ENCODE results near the gene SLIT3. TPM values are rescaled to one million over a fixed set of nuclear protein-coding genes. Genes with fewer than 3 reads are reported as not detected.

SLIT3 gene
- total RNA-seq, 1 experiment from 2014 or later = 0.44 TPM

DNA sequence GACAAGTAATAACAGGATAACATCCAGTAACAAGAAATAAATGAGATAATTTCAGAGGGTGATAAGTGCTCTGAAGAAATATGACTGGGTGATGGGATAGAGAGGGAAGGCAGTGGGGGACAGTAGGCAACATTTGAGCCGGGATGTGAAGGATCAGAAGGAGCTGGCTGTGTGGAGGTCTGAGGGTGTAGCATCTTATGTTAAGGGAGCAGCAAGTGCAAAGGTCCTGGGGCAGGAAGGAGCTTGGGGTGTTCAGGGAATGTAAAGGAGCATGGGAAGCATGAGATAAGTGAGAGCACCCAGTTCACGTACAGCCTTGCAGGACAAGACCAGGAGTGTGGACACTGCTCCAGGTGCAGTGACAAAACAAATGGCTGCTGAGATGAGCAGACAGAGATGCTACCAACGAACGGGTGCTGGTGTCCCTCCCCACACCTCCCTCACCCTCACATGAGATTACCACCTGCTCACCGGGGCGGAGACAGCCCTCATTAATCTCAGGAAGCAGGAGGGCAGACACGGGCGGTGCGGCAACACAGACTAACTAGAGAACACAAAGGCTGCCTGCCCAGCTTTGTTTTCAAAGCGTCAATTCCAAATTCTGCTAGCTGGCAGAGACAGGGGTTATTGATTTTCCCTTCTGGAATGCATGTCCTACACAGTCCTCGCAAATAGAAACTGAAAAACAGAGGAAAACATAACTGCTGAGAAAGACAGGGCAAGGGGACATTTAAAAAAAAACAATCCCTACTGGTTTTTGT is 423.6 kb downstream of the SLIT3 start:
- H4K20me1 ChIP-seq (ENCODE audit: low read length) = no peaks in the 10 kb centered on the region
- POLR2A ChIA-PET (ENCODE audit: unreplicated experiment) = no interaction called here
- no peaks in the 10 kb centered on the region for H3K4me1 ChIP-seq (ENCODE audit: insufficient read depth, low read length)
- DNase-seq = no peak
- no peaks in the 10 kb centered on the region for H3F3A ChIP-seq (ENCODE audit: low read length, unreplicated experiment)
- intact Hi-C loops (cut with micrococcal nuclease) = no loop called here
- no TSS peak for BruUV-seq (replicated peaks)
- 0 out of 2 replicates have a peak, but pooled peaks have one; percentile 21 for ATAC-seq
- no peak overlapping the region for H3K27ac ChIP-seq (ENCODE audit: low read length)
- TF ChIP-seq EZH2phosphoT487 (IDR thresholded peaks at IDR 0.05; ENCODE audit: borderline replicate concordance, low read length) (no peak), EZH2 (IDR thresholded peaks at IDR 0.05; ENCODE audit: low read length, unreplicated experiment) (no peak)
- TF ChIP-seq, protein P1, sequence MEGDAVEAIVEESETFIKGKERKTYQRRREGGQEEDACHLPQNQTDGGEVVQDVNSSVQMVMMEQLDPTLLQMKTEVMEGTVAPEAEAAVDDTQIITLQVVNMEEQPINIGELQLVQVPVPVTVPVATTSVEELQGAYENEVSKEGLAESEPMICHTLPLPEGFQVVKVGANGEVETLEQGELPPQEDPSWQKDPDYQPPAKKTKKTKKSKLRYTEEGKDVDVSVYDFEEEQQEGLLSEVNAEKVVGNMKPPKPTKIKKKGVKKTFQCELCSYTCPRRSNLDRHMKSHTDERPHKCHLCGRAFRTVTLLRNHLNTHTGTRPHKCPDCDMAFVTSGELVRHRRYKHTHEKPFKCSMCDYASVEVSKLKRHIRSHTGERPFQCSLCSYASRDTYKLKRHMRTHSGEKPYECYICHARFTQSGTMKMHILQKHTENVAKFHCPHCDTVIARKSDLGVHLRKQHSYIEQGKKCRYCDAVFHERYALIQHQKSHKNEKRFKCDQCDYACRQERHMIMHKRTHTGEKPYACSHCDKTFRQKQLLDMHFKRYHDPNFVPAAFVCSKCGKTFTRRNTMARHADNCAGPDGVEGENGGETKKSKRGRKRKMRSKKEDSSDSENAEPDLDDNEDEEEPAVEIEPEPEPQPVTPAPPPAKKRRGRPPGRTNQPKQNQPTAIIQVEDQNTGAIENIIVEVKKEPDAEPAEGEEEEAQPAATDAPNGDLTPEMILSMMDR (conservative IDR thresholded peaks at IDR 0.05; ENCODE audit: low read depth, low read length) = no peak
- no peaks in the 10 kb centered on the region for H3K9me3 ChIP-seq (ENCODE audit: low read length)
- H3K36me3 ChIP-seq (ENCODE audit: low read depth, low read length) = no peaks in the 10 kb centered on the region
- no peak overlapping the region for H3K9ac ChIP-seq (ENCODE audit: low read length)
- H2AFZ ChIP-seq (ENCODE audit: low read length) = no peak overlapping the region
- CTCF ChIA-PET = no interaction called here
- no peaks in the 10 kb centered on the region for H3K79me2 ChIP-seq (ENCODE audit: low read length)
- H3K9me2 ChIP-seq (replicated peaks; ENCODE audit: low read length) = no peaks in the 10 kb centered on the region
- H3K4me3 ChIP-seq (ENCODE audit: low read length) = no peak overlapping the region
- H3K27me3 ChIP-seq (ENCODE audit: low read length) = peaks cover 83% of the 10 kb centered on the region
- H3K4me2 ChIP-seq (ENCODE audit: low read length) = no peak overlapping the region

DNA sequence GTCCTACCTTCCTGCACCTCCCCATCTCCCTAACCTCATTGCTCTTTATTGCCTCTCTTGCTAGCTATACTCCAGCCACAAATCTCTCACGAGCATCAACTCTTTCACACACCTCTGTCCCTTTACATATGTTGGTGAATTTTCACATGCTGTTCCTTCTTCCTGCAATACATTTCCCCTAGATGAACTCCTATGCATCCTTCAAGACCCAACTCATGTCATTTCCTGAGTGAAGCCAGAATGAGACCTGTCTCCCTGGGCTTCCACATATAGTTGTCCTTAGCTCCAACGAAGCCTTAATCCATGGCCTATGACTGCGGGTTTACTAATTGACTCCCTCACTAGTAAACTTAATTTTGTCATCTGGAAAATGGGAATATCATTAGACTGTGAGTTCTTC is 424.5 kb downstream of the SLIT3 start:
- POLR2A ChIA-PET (ENCODE audit: unreplicated experiment) = no interaction called here
- Histone ChIP-seq H3K4me1 (ENCODE audit: insufficient read depth, low read length) (no peaks in the 10 kb centered on the region), H3K27me3 (ENCODE audit: low read length) (peaks cover 84% of the 10 kb centered on the region), H3K27ac (ENCODE audit: low read length) (no peak overlapping the region), H3K4me3 (ENCODE audit: low read length) (no peak overlapping the region), H3K36me3 (ENCODE audit: low read depth, low read length) (no peaks in the 10 kb centered on the region), H3F3A (ENCODE audit: low read length, unreplicated experiment) (no peaks in the 10 kb centered on the region), H3K9ac (ENCODE audit: low read length) (no peak overlapping the region), H3K9me3 (ENCODE audit: low read length) (no peaks in the 10 kb centered on the region), H3K79me2 (ENCODE audit: low read length) (no peaks in the 10 kb centered on the region), H4K20me1 (ENCODE audit: low read length) (no peaks in the 10 kb centered on the region), H3K9me2 (replicated peaks; ENCODE audit: low read length) (no peaks in the 10 kb centered on the region), H3K4me2 (ENCODE audit: low read length) (no peak overlapping the region), H2AFZ (ENCODE audit: low read length) (no peak overlapping the region)
- intact Hi-C loops (cut with micrococcal nuclease) = no loop called here
- CTCF ChIA-PET = no interaction called here
- BruUV-seq (replicated peaks) = no TSS peak
- DNase-seq (no peak), ATAC-seq (no peak)
- TF ChIP-seq, protein P1 (conservative IDR thresholded peaks at IDR 0.05; ENCODE audit: low read depth, low read length) = no peak
- no peak for TF ChIP-seq EZH2phosphoT487 (IDR thresholded peaks at IDR 0.05; ENCODE audit: borderline replicate concordance, low read length)
- no peak for TF ChIP-seq EZH2 (IDR thresholded peaks at IDR 0.05; ENCODE audit: low read length, unreplicated experiment)

DNA sequence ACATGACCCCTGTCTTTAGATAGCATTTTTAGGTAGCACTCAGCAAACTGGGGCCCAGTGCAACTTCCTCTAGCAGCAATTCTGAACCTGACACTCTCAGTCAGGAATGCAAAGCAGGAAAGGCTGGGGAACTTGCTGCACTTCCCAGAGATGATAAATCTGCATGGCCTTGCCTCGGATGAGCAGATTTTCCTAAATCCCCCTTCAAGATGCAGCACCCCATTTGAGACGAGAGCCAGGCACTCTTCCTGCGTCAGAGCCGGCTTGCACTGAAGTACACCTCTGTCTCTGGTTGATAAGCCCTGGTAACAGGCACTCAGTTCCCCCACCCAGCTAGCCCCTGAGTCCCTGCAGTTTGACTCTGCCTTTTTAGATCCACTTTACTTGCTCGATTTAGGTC is 425.1 kb downstream of the SLIT3 start:
- Histone ChIP-seq H3K36me3 (ENCODE audit: low read depth, low read length) (no peaks in the 10 kb centered on the region), H3K9me2 (replicated peaks; ENCODE audit: low read length) (no peaks in the 10 kb centered on the region), H3K4me3 (ENCODE audit: low read length) (no peak overlapping the region), H3K4me2 (ENCODE audit: low read length) (no peak overlapping the region), H3K27ac (ENCODE audit: low read length) (no peak overlapping the region), H3K27me3 (ENCODE audit: low read length) (peaks cover 84% of the 10 kb centered on the region), H3K9ac (ENCODE audit: low read length) (no peak overlapping the region), H3F3A (ENCODE audit: low read length, unreplicated experiment) (no peaks in the 10 kb centered on the region), H2AFZ (ENCODE audit: low read length) (no peak overlapping the region), H3K79me2 (ENCODE audit: low read length) (no peaks in the 10 kb centered on the region), H4K20me1 (ENCODE audit: low read length) (no peaks in the 10 kb centered on the region), H3K4me1 (ENCODE audit: insufficient read depth, low read length) (no peaks in the 10 kb centered on the region), H3K9me3 (ENCODE audit: low read length) (no peaks in the 10 kb centered on the region)
- no peak for TF ChIP-seq EZH2phosphoT487 (IDR thresholded peaks at IDR 0.05; ENCODE audit: borderline replicate concordance, low read length)
- no peak for TF ChIP-seq EZH2 (IDR thresholded peaks at IDR 0.05; ENCODE audit: low read length, unreplicated experiment)
- TF ChIP-seq, protein P1 (conservative IDR thresholded peaks at IDR 0.05; ENCODE audit: low read depth, low read length) = no peak
- BruUV-seq (replicated peaks) = no TSS peak
- DNase-seq (no peak), ATAC-seq (no peak)
- ChIA-PET POLR2A (ENCODE audit: unreplicated experiment) (no interaction called here), CTCF (no interaction called here)
- intact Hi-C loops (cut with micrococcal nuclease) = no loop called here

Measured in PC-3 (cell line).